Endodermal cell (in vitro differentiated cells): ENCODE results near the gene ZC3H18. TPM values are rescaled to one million over a fixed set of nuclear protein-coding genes. Genes with fewer than 3 reads are reported as not detected.

Source experiments
- DNase-seq: peaks from one replicate; pipeline ENCODE4 v3.0.0-alpha.2; 2017
- H3K27ac ChIP-seq: 2 replicates; pipeline ENCODE4 v1.5.1; 2013; ENCODE audit warnings: mild to moderate bottlenecking, low read depth, low read length, moderate library complexity
- H3K27me3 ChIP-seq: 2 replicates; pipeline ENCODE4 v1.6.1; 2013; ENCODE audit warnings: mild to moderate bottlenecking, low read length, moderate library complexity; ENCODE audit not compliant: insufficient read depth, control insufficient read depth, poor library complexity, severe bottlenecking
- H3K36me3 ChIP-seq: 2 replicates; pipeline ENCODE4 v1.7.0; 2013; ENCODE audit warnings: mild to moderate bottlenecking, low read length, moderate library complexity; ENCODE audit not compliant: control insufficient read depth, insufficient read depth
- H3K4me1 ChIP-seq: one replicate; pipeline ENCODE4 v1.7.0; 2013; ENCODE audit warnings: low read length; ENCODE audit not compliant: control insufficient read depth, insufficient read depth
- H3K4me3 ChIP-seq: 2 replicates; pipeline ENCODE4 v1.5.1; 2013; ENCODE audit warnings: mild to moderate bottlenecking, low read length, moderate library complexity
- H3K9ac ChIP-seq: 2 replicates; pipeline ENCODE4 v1.6.1; 2013; ENCODE audit warnings: mild to moderate bottlenecking, low read length, moderate library complexity; ENCODE audit not compliant: poor library complexity, severe bottlenecking; ENCODE audit errors: extremely low read depth
- H3K9me3 ChIP-seq: 2 replicates; pipeline ENCODE4 v1.6.1; 2013; ENCODE audit warnings: mild to moderate bottlenecking, low read length, moderate library complexity; ENCODE audit not compliant: control insufficient read depth
- H3K27ac Mint-ChIP-seq: 2 replicates; pipeline ENCODE4 v1.8.0; 2020; ENCODE audit warnings: mixed read lengths
- H3K27me3 Mint-ChIP-seq: 2 replicates; pipeline ENCODE4 v1.8.0; 2021; ENCODE audit warnings: mild to moderate bottlenecking, mixed read lengths; ENCODE audit not compliant: insufficient read depth
- H3K36me3 Mint-ChIP-seq: 2 replicates; pipeline ENCODE4 v1.8.0; 2020; ENCODE audit warnings: low read depth, mixed read lengths
- H3K4me1 Mint-ChIP-seq: 2 replicates; pipeline ENCODE4 v1.8.0; 2020; ENCODE audit warnings: mixed read lengths
- H3K4me3 Mint-ChIP-seq: 2 replicates; pipeline ENCODE4 v1.8.0; 2020; ENCODE audit warnings: mild to moderate bottlenecking, moderate library complexity, mixed read lengths
- H3K9me3 Mint-ChIP-seq: 2 replicates; pipeline ENCODE4 v1.8.0; 2020; ENCODE audit warnings: mild to moderate bottlenecking, mixed read lengths
- WGBS, 2 experiments: methylation state at CpG; one replicate each; pipeline versions ENCODE4 v1.1.5 to v1.1.7; 2013; ENCODE audit warnings: missing lambda C conversion rate in 2 of 2, mixed read lengths in 1 of 2; ENCODE audit not compliant: insufficient coverage in 1 of 2, insufficient read length in 1 of 2; 5-methylcytosine and 5-hydroxymethylcytosine counted together
- total RNA-seq, 2 donors: library from RNA; stranded (reverse); fragmentation: NEBNext Ultra II Directional in 1 of 2; extraction: Animal tissue kit (Norgen Biotek cat#: 25700) in 1 of 2; gene quantifications; 2 replicates in 1 of 2; 3 replicates in 1 of 2; pipeline ENCODE4 v1.2.1, GENCODE V29; 2021
- TF ChIP-seq, protein P1 (sequence below): fragments of 200-600 bp; sonication (generic); conservative IDR thresholded peaks from 2 replicates; pipeline ENCODE4 v1.5.0; 2021; ENCODE audit warnings: antibody characterized with exemption, mild to moderate bottlenecking

Gene ZC3H18
- total RNA-seq, 2 donors from 2014 or later = 75.4 to 76.6 TPM

DNA sequence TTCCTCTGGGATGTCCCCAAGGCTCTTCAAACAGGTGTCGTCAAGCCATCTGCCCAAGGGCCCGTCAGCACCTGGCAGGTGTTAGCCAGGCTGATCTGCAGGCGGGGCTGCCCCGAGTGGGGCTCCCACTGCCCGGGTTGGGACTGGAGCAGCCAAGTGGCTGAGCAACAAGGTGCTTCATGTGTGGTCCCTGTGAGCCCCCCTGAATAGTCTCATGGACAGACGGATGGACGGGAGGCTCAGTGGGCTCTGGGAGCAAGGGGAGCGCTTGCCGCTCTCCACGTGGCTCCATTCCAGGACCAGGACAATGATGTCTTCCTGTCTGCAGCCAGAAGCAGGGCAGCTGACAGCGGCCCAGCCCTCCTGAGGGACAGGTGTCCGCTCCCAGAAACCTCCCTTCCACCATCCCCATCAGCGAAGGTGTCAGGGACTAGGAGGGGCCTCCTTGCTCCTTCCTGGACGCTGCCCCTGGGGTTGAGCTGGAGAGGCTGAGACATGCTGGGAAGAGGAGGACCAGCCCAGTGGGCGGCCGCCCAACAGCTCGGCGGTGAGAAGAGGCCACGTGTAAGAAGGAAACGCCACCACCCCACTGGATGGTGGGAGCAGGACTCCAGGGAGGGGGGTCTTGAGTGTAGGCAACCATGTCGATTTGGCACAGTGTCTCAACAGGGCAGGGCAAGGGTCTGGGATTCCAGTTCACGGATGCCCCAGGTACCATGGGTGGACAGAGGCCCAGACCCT is 106.5 kb downstream of the ZC3H18 start:
- Mint-ChIP-seq H3K27ac (no peak overlapping the region), H3K9me3 (no peaks in the 10 kb centered on the region), H3K4me3 (no peak overlapping the region), H3K36me3 (peaks cover 10% of the 10 kb centered on the region), H3K27me3 (no peaks in the 10 kb centered on the region), H3K4me1 (no peaks in the 10 kb centered on the region)
- Histone ChIP-seq H3K9ac (no peak overlapping the region), H3K27ac (no peak overlapping the region), H3K36me3 (peaks cover 3% of the 10 kb centered on the region), H3K9me3 (no peaks in the 10 kb centered on the region), H3K4me3 (no peak overlapping the region), H3K4me1 (no peaks in the 10 kb centered on the region), H3K27me3 (no peaks in the 10 kb centered on the region)
- WGBS, 2 experiments = 94 to 96% methylated on average over 17 to 22 of the region's 22 CpGs
- no peak for DNase-seq
- TF ChIP-seq, protein P1, sequence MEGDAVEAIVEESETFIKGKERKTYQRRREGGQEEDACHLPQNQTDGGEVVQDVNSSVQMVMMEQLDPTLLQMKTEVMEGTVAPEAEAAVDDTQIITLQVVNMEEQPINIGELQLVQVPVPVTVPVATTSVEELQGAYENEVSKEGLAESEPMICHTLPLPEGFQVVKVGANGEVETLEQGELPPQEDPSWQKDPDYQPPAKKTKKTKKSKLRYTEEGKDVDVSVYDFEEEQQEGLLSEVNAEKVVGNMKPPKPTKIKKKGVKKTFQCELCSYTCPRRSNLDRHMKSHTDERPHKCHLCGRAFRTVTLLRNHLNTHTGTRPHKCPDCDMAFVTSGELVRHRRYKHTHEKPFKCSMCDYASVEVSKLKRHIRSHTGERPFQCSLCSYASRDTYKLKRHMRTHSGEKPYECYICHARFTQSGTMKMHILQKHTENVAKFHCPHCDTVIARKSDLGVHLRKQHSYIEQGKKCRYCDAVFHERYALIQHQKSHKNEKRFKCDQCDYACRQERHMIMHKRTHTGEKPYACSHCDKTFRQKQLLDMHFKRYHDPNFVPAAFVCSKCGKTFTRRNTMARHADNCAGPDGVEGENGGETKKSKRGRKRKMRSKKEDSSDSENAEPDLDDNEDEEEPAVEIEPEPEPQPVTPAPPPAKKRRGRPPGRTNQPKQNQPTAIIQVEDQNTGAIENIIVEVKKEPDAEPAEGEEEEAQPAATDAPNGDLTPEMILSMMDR = no peak

DNA sequence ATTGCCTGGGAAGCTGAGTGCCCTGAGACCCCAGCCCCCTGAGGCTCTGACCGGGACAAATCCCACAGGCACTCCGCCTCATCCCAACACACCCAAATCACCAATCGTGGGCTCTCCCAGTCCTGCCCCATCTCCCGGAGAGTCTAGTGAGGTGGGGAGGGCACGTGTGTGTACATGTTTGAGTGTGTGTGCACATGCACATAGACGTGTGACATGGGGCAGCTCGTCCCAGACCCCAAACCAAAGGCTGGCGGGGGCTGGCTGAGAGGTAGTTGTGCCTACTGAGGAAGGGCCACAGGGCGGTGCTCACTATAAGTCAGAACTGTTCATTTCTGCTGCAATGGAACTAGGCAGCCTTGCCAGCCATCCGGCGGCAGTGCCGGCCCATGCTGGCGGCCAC is 107.5 kb downstream of the ZC3H18 start:
- TF ChIP-seq, protein P1 = no peak
- DNase-seq = no peak
- no peaks in the 10 kb centered on the region for H3K4me1 Mint-ChIP-seq
- no peaks in the 10 kb centered on the region for H3K9me3 ChIP-seq
- 83 to 95% methylated on average over 7 to 13 of the region's 13 CpGs for WGBS, 2 experiments
- no peaks in the 10 kb centered on the region for H3K27me3 Mint-ChIP-seq
- H3K9ac ChIP-seq = no peak overlapping the region
- no peaks in the 10 kb centered on the region for H3K27me3 ChIP-seq
- H3K4me1 ChIP-seq = no peaks in the 10 kb centered on the region
- no peak overlapping the region for H3K27ac Mint-ChIP-seq
- H3K4me3 Mint-ChIP-seq = no peak overlapping the region
- peaks cover 3% of the 10 kb centered on the region for H3K36me3 ChIP-seq
- H3K27ac ChIP-seq = no peak overlapping the region
- H3K36me3 Mint-ChIP-seq = peaks cover 10% of the 10 kb centered on the region
- H3K9me3 Mint-ChIP-seq = no peaks in the 10 kb centered on the region
- H3K4me3 ChIP-seq = no peak overlapping the region

DNA sequence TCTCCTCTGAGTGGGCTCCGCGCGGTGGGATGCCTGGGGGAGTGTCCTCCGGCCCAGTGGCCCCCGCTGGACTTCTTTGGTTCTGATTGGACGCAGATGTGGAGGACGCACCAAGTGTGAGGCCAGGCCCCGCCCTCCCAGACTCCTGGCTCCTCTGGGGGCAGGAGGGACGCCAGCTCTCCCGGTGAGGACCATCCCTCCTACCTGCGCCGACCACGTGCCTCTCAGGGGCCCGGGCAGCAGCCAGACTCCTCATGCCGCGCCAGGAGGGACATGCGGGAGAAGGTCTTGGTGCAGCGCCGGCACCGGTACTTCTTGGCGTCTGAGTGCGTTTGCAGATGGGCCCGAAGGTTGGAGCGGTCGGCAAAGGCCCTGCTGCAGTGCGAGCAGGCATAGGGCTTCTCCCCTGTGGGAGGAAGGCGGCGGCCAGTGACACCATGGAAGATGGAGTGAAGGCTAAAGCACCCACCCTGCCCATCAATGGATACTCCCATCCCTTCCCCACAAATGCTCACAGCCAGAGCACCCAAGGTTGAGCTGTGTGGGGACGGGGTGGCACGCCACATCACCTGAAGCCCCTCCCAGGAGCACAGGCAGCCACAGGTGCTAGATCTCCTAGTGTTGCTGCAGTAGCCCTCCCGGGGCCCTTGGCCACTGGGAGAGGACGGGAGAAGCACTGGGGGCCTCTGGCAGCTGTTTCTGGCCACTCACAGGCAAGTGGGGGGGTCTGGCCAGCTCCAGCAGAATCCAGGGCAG is 108.2 kb downstream of the ZC3H18 start:
- H3K4me3 Mint-ChIP-seq = no peak overlapping the region
- H3K36me3 Mint-ChIP-seq = peaks cover 10% of the 10 kb centered on the region
- Histone ChIP-seq H3K36me3 (peaks cover 3% of the 10 kb centered on the region), H3K4me1 (no peaks in the 10 kb centered on the region), H3K27me3 (no peaks in the 10 kb centered on the region), H3K9me3 (no peaks in the 10 kb centered on the region), H3K9ac (no peak overlapping the region), H3K27ac (no peak overlapping the region), H3K4me3 (no peak overlapping the region)
- no peak overlapping the region for H3K27ac Mint-ChIP-seq
- no peaks in the 10 kb centered on the region for H3K27me3 Mint-ChIP-seq
- 83 to 89% methylated on average over 21 to 31 of the region's 32 CpGs for WGBS, 2 experiments
- H3K9me3 Mint-ChIP-seq = no peaks in the 10 kb centered on the region
- peak; percentile 71 for DNase-seq
- TF ChIP-seq, protein P1 = no peak
- H3K4me1 Mint-ChIP-seq = no peaks in the 10 kb centered on the region
